Measurements from ENCODE around the gene CROT.
A peak's percentile ranks its signal among the peaks of the same experiment; 100 is the strongest.
"Not testable (repeated sequence)": the region's sequence is repeated elsewhere in the genome, so short reads cannot be mapped to it uniquely, and the experiment has no call there.

The CROT gene

DNA sequence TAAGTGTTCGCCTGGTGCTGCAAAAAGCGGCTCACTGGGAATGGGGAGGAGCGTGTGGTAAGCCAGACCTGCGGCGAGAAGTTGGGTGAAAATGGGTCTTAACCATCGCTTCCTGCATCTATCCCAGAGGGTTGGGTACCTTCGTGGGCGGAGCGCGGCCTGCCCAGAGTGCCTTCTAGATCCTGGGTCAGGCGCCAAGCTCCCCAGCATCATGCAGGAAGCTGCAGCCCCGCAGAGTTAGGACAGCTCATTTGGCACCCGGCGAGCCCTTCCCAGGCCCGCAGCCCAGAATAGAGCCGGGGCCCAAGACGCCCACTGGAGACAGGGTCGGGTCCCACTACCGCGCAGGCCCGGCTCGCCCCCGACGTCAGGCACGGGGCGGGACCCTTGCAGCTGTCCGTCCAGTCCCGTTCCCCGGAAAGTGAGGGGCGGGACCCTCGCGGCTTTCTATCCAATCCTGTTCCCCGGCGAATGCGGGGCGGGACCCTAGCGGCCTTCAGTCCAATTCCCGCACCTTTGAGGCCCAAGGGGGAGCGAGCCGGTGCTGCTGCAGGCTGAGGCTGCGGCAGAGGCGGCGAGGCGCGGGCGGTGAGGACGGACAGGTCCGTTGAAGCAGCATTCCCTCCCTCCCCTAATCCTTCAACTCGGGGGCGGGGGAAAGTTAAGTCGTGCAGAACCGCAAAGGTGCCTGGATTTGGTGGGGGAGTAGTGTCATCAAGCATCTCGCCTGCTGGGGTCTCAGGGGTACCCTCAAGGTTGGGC is at the start of gene CROT:
Gene CROT (plus strand): TSS at position 499 of the 762 bp plus-strand sequence. CDS start 3,405 bp downstream, outside the sequence.
- DNase-seq (ENCODE audit: low read depth) = peak; percentile 94

DNA sequence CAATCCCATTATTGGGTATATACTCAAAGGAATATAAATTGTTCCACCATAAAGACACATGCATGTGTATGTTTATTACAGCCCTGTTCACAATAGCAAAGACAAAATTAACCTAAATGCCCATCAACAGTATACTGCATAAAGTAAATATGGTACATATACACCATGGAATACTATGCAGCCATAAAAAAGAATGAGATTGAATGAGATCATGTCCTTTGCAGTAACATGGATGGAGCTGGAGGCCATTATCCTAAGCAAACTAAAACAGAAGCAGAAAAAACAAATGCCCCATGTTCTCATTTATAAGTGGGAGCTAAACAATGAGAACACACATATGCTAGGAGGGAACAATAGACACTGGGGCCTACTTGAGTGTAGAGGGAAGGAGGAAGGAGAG is 44.7 kb upstream of the CROT start:
- no peak for DNase-seq (ENCODE audit: low read depth)

DNA sequence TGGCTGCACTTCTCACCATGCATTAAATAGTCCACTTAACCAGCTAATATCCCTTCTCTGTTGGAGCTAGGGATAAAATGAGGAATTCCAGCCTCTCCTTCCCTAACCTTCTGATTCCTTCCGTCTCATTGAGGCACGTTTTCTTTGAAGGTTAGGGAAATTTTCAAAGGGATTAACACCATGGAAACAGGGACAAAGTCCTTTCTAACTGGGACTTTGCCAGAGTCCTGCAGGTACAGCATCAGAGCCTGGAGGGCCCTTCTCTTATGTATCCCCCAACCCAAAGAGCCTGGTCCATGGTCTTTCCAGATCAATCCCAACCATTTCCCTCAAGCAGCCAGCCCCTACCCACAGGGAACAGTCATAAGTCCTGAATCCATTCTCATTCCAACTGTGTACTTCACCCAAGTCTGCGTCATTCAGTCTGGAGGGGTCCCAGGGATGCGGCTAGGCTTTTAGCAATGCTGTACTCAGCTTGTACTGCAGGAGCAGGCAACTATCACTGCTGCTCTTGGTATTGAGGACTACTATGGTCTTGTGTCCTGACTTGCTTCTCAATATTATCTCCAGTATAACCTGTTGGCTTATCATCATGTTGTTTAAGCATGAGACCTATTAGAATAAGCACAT is 34.6 kb upstream of the CROT start:
- DNase-seq (ENCODE audit: low read depth) = peak; percentile 13

- peak; percentile 75 for DNase-seq (ENCODE audit: low read depth)
Measured at GRCh38 chr7:87312215-87312865, 33.1 kb upstream of the CROT start.

GRCh38 chr7:87316097-87316700 is 29.3 kb upstream of the CROT start:
- no peak for DNase-seq (ENCODE audit: low read depth)

DNA sequence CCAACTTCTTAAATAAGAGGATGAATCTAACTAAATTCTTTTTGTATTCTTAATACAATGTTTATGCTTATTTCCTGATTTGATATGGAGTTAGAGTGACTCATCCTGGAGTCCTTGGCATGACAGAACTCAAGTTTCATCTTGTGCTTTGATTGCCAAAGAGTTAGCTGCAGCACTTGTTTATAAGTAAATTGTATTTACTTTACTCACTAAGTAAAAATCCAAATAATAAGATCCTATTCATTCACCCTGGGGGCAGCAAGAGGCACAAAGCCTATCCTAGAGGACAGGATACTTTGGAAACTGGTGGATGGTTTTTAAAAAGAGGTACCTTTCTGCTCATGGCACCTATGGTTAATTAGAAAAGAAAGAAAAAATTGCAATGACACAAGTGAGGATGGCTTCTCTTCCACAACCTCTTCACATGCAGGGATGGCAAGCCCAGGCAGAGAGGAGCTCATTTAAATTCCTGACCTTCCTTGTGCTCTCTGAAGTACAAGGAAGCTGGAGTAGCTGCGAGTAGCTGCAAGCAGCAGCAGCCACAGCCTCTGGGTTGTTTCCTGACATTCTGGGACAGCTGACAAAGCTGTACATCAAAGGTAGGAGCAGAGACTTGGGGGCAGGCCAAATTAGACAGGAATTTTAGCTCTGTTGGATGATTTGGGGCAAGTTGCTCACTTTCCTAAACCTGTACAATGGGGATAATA is 28.5 kb upstream of the CROT start:
- DNase-seq (ENCODE audit: low read depth) = peak; percentile 94

DNA sequence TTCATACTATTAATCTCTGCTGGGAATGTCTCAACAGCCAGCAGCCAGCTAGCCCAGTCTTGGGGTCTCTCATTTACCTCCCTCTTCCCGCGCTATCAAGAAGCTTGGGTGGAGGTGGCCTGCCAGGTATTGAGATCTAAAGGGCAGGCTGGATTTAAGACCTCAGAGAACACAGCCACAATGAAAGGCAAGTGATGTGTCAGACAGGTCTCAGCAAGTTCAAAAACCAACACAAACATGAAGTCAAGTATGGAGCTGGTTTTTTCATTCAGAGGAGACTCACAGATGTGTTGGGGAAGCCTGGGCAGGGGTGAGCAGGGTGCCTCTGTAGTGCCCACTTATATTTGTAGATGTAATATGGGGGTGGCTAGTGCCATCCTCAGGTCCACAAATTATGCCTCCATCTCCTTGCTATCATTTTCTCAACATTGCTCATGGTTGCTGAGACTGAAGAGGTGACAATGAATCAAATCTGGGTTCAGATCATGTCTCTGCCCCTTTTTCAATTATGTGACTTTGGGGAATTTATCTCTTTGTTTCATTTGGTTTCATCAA is 27.7 kb upstream of the CROT start:
- DNase-seq (ENCODE audit: low read depth) = no peak

GRCh38 chr7:87318741-87319140 is 26.7 kb upstream of the CROT start:
- DNase-seq (ENCODE audit: low read depth) = peak; percentile 9

DNA sequence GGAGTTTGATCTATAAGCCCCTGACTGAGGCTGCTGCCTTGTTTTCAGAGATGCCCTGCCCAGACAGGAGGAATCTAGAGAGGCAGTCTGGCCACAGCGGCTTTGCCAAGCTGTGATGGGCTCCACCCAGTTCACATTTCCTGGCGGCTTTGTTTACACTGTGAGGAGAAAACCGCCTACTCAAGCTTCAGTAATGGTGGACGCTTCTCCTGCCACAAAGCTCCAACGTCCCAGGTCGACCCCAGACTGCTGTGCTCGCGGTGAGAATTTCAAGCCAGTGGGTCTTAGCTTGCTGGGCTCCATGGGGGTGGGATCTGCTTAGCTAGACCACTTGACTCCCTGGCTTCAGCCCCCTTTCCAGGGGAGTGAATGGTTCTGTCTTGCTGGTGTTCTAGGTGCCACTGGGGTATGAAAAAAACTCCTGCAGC is 26.3 kb upstream of the CROT start:
- not testable (repeated sequence) for DNase-seq (ENCODE audit: low read depth)

DNA sequence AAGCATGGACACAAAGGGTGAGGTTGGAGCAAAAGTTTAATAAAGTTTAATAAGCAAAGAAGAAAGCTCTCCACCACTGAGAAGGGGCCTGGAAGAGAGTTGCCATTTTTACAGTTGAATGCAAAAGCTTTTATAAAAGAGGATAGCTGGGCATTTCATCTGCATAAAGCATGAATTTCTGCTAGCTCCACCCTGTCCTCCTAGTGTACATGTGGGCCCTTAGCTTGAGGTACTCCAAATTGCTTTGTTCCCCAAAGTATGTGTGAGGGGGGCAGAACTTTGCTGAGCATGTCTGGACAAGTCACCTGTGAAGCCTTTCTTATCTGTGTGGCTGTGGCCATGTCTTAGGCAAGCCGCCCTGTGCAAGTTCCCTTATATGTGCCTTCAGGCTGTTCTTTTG is 22.6 kb upstream of the CROT start:
- no peak for DNase-seq (ENCODE audit: low read depth)

DNA sequence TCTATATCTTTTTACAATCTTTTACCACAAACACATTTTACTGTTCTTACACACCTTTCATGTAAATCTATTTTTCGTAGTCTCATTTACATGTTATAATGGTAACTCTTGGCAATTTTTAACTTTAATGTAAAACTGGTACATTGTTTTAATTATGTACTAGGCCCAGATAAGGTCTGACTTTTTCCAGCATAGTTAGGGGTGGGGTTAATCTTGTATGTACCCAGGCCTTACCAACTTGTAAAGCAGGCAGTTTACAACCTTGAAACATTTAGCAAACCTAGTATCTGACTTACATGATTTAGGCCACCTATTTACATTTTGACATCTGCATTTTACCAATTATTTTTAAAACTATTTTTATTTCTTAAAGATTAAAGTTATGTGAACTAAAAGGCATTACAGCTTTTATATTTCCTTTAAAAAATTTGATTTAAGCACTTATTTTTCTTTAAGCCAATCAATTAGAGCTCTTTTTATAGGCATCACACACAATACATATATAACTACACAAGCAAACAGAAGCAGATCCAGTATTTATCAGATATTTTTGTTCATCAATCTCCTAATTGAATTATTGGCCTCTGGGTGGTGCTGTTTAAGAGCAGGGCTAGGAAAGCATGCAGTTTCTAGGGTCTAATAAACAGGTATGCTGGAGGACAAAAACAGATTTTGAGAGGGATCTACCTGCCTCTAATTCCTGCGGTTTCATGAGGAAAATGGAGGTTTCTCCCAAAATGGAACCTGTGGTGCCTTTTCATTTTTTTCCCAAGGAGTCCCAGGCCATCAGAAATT is 19.7 kb upstream of the CROT start:
- DNase-seq (ENCODE audit: low read depth) = no peak

DNA sequence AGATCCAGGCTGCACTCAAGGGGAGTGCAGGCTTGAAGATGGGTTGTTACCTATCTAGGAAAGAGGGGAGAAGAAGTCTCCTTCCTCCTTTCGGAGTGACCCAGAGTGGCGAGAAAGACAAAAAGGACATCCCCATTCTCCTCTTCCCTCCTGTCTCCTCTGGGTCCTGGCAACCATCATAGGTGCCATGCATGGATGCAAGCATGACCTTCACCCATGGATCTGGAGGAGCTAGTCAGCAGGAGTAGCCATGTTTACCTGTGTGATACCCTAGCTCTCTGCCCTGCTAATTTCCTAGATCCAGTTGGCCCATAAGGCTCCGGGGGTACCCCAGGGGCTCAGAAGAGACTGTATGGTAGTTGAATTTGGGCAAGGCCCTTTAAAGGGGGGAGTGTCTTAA is 17.2 kb upstream of the CROT start:
- DNase-seq (ENCODE audit: low read depth) = no peak

GRCh38 chr7:87330316-87330715 is 15.1 kb upstream of the CROT start:
- DNase-seq (ENCODE audit: low read depth) = no peak

DNA sequence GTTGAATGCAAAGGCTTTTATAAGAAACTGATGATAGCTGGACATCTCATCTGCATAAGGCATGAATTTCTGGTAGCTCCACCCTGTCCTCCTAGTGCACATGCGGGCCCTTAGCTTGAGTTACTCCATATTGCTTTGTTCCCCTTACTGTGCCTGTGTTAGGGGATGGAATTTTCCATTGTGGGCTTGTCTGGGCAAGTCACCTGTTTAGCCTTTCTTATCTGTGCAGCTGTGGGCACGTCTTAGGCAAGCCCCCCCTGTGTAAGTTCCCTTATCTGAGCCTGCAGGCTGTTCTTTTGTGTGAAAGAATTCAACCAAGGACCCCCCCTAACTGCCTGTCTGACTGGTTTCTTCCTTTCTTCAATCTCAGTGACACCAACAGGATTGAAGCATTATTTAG is 14.5 kb upstream of the CROT start:
- DNase-seq (ENCODE audit: low read depth) = no peak

DNA sequence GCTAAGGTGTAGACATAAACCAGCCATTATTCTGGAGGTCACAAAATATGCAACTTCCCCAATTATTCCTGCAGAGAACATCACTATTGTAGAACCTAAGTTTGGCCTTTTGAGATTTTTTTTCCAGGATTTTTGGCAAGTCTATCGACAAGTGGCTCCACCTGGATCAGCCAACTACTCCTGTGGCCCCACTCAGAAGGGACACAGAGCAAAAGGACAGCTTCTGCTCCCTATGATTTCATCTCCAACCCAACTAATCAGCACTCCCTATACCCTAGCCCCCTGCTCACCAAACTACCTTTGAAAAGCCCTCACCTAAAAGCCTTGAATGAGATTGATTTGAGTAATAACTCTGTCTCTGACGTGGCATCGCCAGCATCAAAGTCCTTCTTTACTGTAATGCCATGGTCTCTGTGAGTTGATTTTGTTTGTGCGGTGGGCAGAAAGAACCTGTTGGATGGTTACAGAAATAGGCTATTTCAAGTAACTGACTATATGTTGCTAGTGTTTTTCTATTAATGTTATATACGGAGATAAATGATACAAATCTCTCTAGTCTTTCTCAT is 13.7 kb upstream of the CROT start:
- DNase-seq (ENCODE audit: low read depth) = no peak

- DNase-seq (ENCODE audit: low read depth) = no peak
Measured at GRCh38 chr7:87332321-87332720, 13.1 kb upstream of the CROT start.

DNA sequence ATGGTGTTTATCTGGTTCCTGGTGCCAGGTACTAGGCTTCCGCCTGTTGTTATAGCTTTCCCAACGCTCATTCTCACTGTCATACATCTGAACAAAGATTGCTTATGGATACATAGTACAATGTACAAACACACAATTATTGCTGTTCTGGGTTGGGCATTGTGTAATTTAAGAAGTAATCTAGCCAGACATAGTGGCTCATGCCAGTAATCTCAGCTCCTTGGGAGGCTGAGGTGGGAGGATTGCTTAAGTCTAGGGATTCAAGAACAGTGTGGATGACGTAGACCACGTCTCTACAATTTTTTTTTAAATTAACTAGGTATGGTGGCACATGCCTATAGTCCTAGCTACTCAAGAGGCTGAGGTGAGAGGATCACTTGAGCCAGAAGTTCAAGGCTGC is 9.3 kb upstream of the CROT start:
- DNase-seq (ENCODE audit: low read depth) = no peak

- DNase-seq (ENCODE audit: low read depth) = no peak
Measured at GRCh38 chr7:87337331-87337730, 8.1 kb upstream of the CROT start.

DNA sequence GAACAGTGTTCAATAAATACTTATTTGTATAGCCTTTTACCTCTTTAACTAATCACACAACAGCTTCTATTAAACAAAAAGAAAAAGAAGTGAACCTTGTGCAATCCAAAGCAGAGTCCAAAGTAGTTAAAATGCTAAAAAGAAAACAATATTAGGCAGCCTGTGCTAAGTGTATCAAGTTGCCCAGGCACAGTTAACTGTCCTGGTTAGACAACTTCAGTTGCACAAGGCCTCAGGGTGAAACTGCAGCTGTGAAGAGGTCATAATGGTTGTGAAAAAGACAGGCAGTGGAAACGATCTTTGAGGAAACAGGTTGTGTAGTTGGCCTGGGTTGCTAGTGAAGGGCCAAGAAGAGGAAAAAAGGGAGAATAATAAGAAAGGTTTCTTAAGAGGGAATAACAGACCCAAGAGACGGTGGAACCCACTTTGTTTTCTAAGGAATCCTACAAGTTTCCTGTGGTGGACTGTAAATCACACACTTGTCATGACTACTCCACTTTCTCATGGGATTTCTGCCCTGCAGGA is 6.0 kb upstream of the CROT start:
- DNase-seq (ENCODE audit: low read depth) = no peak

DNA sequence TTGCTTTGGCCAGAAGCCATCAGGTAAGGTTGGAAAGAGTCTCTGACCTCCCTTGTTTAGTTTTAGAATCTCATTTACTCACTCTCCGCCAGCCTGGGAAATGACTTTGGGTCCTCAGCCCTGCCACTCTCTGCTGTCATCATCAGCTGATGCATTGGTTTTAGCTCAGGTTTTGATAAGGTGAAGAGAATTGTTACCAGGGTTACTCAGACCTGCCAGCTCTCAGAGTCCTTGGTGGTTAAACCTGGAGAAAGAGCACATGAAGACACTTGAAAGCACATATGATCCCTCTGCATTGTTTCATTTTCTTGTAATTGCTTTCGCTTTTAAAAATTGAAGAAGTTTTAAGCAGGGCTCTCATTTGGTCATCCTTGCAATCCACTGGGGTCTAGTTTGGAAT is 4.0 kb upstream of the CROT start:
- DNase-seq (ENCODE audit: low read depth) = no peak
